Measurements from ENCODE around the gene TNRC18.
"Not testable (repeated sequence)": the region's sequence is repeated elsewhere in the genome, so short reads cannot be mapped to it uniquely, and the experiment has no call there.

Gene TNRC18

GRCh38 chr7:5265320-5266190 is 158.1 kb downstream of the TNRC18 start:
- DNase-seq, result no peak

GRCh38 chr7:5263066-5263465 is 160.6 kb downstream of the TNRC18 start:
- not testable (repeated sequence) for DNase-seq

GRCh38 chr7:5260530-5261068 is 163.0 kb downstream of the TNRC18 start:
- not testable (repeated sequence) for DNase-seq

All from T-helper 2 cell (primary cell).